HL-60 (cell line): ENCODE results near the gene CFAP58.

Experiments used
- DNase-seq, 2 experiments: peaks; one replicate each; pipeline ENCODE4 v3.0.0-alpha.2; 2010 to 2020; ENCODE audit warnings: low read depth in 1 of 2, low spot score in 1 of 2
- H3K27ac ChIP-seq: fragments of 250-450 bp; sonication (Bioruptor Pico); replicated peaks from 2 replicates; pipeline ENCODE4 v1.5.1; 2020; ENCODE audit warnings: mild to moderate bottlenecking, moderate library complexity
- H3K27me3 ChIP-seq: fragments of 250-450 bp; sonication (Bioruptor Pico); 2 replicates; pipeline ENCODE4 v1.5.1; 2021; ENCODE audit warnings: mild to moderate bottlenecking, moderate library complexity; ENCODE audit not compliant: insufficient read depth, poor library complexity, severe bottlenecking
- H3K4me3 ChIP-seq: replicated peaks from 2 replicates; pipeline ENCODE4 v1.5.1; 2011; ENCODE audit warnings: mild to moderate bottlenecking, control low read depth, low read length; ENCODE audit not compliant: insufficient read depth
- GABPA ChIP-seq: IDR thresholded peaks from 2 replicates; pipeline ENCODE4 v1.6.1; 2012; ENCODE audit warnings: low read depth
- POLR2AphosphoS5 ChIP-seq: IDR thresholded peaks from 2 replicates; pipeline ENCODE4 v1.6.1; 2012; ENCODE audit warnings: low read depth
- SPI1 ChIP-seq: IDR thresholded peaks from 2 replicates; pipeline ENCODE4 v1.6.1; 2012; ENCODE audit warnings: low read depth, mild to moderate bottlenecking, borderline replicate concordance
- TF ChIP-seq, protein P1 (sequence below): IDR thresholded peaks from 2 replicates; pipeline ENCODE4 v1.6.1; 2012; ENCODE audit warnings: low read depth; ENCODE audit not compliant: insufficient replicate concordance
- TF ChIP-seq, protein P2 (sequence below): IDR thresholded peaks from one replicate; pipeline ENCODE4 v1.5.1; 2011; ENCODE audit warnings: low read length, control low read depth, inconsistent platforms; ENCODE audit not compliant: insufficient read depth

CFAP58 gene

GRCh38 chr10:104376784-104377300, 23.2 kb downstream of the CFAP58 start:
- H3K27me3 ChIP-seq = peaks cover 2% of the 10 kb centered on the region
- DNase-seq = no peak
- H3K27ac ChIP-seq = no peak overlapping the region
- no peak overlapping the region for H3K4me3 ChIP-seq
- TF ChIP-seq, protein P1, sequence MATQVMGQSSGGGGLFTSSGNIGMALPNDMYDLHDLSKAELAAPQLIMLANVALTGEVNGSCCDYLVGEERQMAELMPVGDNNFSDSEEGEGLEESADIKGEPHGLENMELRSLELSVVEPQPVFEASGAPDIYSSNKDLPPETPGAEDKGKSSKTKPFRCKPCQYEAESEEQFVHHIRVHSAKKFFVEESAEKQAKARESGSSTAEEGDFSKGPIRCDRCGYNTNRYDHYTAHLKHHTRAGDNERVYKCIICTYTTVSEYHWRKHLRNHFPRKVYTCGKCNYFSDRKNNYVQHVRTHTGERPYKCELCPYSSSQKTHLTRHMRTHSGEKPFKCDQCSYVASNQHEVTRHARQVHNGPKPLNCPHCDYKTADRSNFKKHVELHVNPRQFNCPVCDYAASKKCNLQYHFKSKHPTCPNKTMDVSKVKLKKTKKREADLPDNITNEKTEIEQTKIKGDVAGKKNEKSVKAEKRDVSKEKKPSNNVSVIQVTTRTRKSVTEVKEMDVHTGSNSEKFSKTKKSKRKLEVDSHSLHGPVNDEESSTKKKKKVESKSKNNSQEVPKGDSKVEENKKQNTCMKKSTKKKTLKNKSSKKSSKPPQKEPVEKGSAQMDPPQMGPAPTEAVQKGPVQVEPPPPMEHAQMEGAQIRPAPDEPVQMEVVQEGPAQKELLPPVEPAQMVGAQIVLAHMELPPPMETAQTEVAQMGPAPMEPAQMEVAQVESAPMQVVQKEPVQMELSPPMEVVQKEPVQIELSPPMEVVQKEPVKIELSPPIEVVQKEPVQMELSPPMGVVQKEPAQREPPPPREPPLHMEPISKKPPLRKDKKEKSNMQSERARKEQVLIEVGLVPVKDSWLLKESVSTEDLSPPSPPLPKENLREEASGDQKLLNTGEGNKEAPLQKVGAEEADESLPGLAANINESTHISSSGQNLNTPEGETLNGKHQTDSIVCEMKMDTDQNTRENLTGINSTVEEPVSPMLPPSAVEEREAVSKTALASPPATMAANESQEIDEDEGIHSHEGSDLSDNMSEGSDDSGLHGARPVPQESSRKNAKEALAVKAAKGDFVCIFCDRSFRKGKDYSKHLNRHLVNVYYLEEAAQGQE = no peak
- TF ChIP-seq SPI1 (no peak), POLR2AphosphoS5 (no peak), GABPA (no peak)
- TF ChIP-seq, protein P2, sequence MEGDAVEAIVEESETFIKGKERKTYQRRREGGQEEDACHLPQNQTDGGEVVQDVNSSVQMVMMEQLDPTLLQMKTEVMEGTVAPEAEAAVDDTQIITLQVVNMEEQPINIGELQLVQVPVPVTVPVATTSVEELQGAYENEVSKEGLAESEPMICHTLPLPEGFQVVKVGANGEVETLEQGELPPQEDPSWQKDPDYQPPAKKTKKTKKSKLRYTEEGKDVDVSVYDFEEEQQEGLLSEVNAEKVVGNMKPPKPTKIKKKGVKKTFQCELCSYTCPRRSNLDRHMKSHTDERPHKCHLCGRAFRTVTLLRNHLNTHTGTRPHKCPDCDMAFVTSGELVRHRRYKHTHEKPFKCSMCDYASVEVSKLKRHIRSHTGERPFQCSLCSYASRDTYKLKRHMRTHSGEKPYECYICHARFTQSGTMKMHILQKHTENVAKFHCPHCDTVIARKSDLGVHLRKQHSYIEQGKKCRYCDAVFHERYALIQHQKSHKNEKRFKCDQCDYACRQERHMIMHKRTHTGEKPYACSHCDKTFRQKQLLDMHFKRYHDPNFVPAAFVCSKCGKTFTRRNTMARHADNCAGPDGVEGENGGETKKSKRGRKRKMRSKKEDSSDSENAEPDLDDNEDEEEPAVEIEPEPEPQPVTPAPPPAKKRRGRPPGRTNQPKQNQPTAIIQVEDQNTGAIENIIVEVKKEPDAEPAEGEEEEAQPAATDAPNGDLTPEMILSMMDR = no peak

DNA sequence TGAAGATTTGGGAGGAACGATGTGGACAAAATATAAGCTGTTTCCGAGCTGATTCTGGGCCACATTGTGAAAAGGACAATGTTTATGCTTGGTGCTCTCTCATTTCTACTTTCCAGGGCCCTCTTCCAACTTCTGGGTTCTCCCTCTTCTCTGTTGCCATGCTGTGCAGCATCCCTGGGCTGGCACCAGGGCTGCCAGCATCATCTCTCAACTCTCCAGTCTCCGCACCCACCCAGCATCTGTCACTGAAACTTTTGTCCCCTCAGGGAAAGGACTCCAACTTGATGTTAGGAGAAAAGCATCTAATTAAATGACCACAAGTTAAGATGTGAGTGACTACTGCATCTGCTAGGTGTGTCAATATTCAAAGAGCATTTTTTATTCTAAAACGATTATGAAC, 26.7 kb downstream of the CFAP58 start:
- DNase-seq = no peak
- TF ChIP-seq, protein P2 = no peak
- no peak for TF ChIP-seq GABPA
- TF ChIP-seq, protein P1 = no peak
- no peak for TF ChIP-seq POLR2AphosphoS5
- Histone ChIP-seq H3K27me3 (peaks cover 5% of the 10 kb centered on the region), H3K4me3 (no peak overlapping the region), H3K27ac (no peak overlapping the region)

GRCh38 chr10:104387130-104387888, 33.7 kb downstream of the CFAP58 start:
- Histone ChIP-seq H3K27me3 (peaks cover 7% of the 10 kb centered on the region), H3K27ac (no peak overlapping the region), H3K4me3 (no peak overlapping the region)
- TF ChIP-seq SPI1 = no peak
- TF ChIP-seq, protein P1 = no peak
- no peak for TF ChIP-seq GABPA
- TF ChIP-seq, protein P2 = no peak
- TF ChIP-seq POLR2AphosphoS5 = no peak
- DNase-seq = peak in 1 of 2 experiments; percentile 4
